GM10847 (cell line): Measurements from ENCODE around the gene BTBD2.

Source experiments
- POLR2A ChIP-seq: IDR thresholded peaks from 2 replicates; pipeline ENCODE4 v1.6.1; 2011; ENCODE audit not compliant: insufficient read length; ENCODE audit errors: extremely low read depth

Gene BTBD2

DNA sequence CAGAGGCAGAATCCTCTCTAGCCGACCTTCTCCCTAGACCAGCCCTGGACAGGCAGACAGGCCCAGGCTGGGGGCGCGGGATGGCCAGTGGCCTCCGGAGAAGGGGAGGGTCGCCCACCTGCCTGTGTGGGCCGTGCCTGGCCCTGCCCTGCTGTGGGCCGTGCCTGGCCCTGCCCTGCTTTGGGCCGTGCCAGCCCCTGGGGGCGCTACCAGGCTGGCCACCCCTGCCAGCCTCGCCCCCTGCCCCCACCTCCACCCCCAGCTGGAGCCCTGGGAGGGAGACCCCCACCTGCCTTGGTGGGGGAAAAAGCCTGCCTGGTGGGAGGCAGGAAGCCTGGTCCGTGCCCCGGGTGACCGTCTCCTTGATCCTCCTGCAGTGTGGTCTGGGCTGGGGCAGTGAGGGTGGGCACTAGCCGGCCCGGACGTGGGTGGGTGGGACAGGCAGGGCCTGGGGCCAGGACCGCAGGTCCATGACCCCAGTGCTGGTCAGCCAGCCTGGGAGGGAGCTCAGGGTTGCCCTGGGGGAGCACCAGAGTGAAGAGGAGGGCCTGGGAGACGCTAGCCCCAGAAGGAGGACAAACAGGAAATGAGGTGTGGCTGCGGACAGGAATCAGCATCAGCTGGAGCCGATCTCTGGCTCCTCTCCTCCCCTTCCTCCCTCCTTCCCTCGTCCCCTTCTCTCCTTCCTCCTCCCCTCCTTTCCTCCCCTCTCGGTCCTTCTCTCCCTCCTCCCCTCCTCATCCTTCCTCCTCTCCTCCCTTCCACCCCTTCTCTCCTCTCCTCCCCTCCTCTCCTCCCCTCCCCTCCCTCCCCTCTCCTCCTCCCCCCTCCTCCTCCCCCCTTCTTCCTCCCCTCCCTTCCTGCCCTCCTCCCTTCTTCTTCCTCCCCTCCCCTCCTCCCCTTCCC is 40.7 kb upstream of the BTBD2 start:
- peak; percentile 15 for TF ChIP-seq POLR2A

DNA sequence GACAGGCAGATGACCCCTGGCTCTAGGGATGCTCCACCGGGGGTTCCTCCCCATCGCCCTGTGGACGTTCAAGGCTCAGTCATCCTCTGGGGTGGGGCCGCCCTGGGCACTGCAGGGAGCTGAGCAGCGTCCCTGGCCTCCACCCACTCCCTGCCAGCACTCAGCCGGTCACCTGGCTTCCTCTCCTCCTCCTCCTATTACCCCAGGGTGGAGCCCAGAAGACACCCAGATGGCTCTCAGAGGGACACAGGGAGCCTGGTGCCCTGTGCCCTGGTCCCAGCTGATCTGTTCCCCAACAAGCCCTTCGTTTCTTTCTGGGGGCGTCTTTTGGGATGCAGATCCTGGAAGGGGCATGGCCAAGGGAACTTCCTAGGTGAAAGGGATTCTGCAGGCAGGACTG is 39.2 kb upstream of the BTBD2 start:
- TF ChIP-seq POLR2A: no peak

DNA sequence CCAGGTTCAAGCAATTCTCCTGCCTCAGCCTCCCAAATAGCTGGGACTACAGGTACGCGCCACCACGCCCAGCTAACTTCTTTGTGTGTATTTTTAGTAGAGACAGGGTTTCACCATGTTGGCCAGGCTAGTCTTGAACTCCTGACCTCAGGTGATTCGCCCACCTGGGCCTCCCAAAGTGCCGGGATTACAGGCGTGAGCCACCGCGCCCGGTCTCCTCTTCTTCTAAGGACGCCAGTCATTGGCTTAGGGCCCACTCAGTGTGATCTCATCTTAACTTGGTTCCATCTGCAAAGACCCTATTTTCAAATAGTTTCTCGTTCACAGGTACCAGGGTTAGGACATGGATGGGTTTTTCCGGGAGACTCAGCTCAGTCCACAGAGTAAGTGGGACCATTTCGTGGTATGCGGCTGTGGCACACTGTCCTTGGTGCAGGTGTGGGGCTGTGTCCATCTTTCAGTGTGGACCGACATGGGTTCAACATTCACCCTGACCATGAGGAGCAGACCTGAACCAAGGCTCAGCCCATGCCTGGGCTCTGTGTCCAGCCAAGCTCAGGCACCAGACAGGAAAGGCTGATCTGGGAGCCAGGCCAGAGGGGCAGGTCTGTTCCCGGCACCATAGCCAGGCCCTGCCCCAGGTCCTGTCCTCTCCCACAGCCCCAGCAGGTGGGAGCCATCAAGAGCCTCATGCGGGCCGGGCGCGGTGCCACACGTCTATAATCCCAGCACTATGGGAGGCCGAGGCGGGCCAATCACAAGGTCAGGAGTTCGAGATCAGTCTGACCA is 38.3 kb upstream of the BTBD2 start:
- no peak for TF ChIP-seq POLR2A

DNA sequence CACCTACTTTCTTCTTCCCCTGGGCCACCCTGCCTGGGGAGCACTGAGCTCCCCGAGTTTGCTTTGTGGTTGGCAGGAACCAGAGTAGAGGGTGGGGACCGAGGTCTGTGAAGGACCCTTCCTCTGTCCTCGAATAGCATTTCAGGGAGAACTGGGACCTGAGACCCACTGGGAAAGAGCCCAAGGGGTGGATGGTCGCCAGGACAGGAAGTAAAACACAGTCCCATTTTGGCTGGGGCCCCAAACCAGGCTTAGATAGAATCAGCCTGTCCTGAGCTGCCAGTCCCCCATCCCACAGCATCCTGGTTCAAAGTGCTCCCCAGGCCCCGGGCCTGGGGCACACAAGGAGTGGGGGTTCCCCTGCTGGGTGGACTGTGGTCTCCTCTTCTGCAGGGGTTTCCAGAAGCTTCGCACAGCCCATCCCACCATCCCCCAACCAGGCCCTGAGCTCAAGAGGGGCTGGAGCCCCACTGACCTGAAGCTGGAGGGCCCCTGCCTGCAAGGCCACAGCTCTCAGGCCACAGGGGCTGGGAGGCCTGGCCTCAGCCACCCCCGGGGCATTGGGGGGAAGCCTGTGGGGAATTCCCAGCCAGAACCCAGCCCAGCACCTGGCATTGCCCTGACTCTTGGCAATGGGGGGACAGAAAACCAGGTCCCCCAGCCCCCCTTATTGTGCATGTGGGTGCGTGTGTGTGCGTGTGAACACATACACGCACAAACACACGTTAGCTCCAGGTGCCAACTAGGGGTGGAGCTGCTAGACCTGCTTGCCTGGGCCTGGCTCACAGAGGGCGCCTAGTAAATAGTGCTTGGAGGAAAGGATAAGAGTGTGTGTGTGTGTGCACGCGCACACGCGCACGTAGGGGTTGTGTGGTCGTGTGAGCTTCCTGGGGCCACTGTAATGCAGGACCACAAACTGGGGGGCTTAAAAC is 36.5 kb upstream of the BTBD2 start:
- no peak for TF ChIP-seq POLR2A

DNA sequence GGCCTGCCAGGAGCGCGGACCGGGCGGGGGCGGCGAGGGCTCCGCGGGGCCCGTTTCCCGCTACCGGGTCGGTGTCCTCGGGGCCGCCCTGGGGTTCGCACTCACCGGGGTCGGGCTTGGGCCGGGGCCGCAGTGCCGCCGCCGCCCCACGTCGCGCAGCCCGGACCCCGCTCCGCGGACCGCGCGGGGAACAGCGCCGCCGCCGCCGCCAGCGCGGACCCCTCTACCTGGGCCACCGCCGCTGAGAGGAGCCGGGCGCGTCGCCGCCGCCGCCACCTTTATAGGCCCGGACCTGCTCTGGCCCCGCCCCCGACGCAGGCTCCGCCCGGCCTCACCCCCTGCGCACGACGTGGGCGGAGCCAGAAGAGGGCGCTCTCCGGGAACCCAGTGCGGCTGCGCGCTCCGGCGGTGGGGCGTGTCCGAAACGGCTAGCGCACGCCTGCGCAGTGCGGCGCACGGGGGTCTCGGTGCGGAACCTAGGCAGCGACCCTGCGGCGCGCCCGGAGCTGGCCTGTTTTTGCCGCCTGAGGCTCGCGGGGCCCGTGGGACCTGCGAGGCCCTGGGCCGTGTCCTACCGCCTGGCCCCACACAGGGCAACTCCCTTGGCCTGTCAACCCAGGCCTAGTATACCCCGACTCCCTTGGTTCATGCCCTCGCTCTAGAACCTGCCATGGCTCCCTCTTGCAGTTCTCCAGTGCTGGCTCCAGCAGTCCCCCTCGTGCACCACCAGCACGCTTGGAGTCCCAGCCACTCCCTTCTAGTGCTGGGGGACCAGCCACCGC is 35.7 kb upstream of the BTBD2 start, which contains the start of gene MKNK2:
Gene MKNK2, minus strand, starts transcription at position 254 of the 782 bp plus-strand sequence. CDS start 393 bp downstream, outside the sequence.
- TF ChIP-seq POLR2A: peak; percentile 100

DNA sequence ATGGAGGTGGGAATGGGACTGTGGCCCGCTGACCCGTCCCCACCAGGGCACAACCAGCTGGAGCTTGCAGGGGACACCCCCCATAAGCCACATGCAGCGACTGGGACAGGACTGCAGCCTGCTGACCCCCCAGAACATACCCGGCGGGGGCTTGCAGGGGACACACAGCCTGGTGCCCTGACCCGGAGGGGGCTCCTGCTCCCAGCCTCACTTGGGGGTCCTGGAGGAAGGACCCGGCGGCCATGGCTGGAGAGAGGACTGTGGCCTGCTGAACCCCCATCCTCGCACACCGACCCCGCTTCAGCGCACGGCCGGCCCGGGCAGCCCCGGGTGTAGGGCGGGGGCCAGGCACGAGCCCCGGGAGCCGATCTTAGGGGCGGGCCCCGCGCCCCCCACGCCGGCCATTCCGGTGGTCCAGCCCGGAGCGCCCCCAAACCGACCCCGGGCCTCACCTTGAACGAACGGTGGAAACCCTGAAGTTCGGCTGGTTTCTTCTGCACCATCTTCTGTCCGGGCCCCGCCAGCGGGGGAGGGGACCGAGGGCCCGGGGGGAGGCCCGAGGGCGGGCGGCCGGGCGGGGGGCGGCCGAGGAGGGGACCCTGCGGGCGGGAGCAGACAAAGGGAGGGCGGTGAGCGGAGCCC is 35.0 kb upstream of the BTBD2 start:
- no peak for TF ChIP-seq POLR2A

DNA sequence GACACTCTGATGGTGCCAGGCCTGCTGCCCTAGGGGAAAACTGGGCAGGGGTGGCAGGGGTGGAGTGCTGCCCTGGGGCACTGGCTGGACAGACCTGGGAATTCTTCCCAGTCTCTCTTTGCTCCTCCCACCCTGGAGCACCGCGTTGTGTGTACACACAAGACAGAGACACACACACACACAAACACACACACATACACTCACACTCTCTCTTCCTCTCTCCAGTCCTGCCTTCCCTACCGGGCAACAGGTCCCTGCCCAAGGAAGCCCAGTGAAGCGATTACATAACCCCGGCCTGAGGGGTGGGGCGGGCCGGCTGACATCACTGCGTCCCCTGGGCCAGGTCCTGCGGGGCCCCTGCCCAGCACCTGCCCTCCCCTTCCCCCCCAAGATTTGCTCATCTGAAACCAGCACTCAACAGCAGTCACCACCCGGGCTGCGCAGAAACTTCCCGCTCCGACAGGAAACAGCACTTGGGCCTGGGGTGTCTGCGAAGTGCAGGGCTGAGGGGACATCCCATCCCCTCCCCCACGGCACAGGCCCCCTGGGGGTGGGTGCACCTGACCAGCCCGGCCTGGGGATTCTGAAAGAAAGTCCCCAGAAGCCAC is 34.3 kb upstream of the BTBD2 start:
- no peak for TF ChIP-seq POLR2A

DNA sequence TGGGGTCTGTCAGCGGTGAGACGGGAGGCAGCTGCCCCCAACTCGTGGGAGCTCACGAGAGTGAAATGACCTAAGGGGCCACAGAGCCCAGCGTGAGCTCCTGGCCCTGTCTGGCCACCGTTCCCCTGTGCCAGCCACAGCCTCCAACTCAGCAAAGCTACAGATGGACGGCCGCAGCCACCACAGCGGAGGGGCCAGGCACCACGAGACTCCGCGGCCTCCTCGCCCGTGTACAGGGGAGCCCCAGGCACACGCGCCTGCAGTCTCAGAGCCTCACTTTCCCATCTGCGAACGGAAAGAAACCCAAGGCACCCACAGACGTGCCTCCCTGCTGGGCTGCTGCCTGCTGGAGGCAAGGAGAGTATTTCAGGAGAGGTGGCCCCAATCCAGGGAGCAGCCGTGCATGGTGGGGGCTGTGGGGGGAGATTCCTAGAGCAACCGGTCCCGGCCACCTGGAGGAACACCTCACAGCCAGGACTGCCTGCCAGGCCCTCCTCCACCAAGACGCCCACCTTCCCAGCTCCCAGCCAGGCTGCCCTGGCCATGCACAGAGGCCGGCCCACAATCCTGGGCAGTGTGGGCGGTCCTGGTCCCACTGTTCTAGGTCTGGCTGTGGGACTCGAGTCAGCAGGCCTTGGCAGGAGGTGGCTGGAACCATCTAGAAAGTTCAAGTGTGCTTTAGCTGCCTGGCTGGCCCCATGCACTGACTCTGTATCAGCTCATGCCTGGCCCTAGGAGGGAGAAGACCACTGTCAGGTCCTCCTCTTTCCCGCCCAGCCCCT is 33.6 kb upstream of the BTBD2 start:
- TF ChIP-seq POLR2A: no peak

DNA sequence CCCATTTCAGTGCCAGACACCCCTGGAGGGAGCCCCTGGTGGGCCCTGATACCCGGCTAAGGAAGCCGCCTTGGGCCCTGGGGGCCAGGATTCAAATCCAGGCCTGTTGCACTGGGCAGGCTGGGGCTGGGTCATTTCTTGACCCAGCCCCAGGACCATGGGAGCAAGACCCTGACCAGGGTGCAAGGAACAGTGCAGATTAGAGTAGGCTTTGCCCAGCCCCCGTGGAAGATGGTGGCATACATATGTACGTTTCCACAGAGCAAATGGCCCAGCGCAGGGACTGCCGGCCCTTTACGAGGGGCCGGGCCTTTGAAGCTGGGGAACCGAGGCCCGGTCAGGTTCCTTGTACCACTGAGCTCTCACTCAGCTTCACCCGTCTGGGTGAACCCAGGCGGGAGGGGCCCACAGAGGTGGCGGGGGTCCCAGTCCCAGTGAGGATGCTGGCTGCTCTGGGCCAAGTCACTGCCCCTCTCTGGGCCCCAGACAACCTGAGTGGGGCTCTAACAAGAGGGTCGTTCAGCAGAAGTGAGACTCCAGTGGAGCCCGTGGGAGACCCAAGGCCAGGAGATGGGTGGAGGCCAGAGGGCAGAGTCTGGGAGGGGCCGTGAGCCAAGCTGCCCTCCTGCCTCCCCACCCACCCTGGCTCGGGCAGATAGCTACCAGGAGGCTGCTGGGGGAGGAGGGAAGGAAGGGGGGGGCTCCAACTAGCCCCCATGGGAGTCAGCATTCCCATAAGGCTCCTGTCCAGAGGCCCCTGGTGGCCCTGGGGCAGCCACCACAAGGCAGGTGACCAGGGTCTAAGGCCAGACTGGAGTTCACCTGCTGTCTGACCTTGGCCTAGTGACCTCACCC is 32.8 kb upstream of the BTBD2 start:
- no peak for TF ChIP-seq POLR2A

DNA sequence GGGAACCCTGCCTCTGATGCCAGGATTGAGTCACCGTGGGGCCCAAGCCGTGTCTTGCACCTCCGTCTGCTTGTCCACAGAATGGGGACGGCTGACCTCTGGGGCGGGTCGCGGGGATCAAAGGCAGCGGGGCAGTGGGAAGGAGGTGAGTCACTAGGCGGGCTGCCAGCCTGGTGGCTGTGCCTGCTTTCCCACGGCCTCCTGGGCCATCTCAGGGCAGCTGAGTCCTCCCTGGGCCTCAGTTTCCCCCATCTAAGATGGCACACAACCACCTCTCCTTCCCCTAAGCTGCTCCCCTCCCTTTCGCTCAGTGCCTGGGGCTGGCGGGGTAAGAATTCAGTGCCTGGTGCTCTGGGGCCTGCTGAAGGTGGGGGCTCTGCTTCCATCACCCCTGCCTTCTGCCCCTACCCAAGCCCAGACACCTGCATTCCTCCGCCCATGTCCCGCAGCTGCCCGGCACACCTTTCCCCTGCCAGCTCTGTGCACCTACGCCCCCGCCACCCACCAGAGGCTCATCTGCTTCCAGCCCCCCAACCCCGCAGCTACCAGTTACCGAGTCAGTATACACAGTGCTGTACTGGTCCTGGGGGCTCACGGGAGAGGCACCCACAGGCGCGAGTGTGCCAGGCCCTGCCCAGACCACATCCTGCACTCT is 32.1 kb upstream of the BTBD2 start:
- TF ChIP-seq POLR2A: no peak

DNA sequence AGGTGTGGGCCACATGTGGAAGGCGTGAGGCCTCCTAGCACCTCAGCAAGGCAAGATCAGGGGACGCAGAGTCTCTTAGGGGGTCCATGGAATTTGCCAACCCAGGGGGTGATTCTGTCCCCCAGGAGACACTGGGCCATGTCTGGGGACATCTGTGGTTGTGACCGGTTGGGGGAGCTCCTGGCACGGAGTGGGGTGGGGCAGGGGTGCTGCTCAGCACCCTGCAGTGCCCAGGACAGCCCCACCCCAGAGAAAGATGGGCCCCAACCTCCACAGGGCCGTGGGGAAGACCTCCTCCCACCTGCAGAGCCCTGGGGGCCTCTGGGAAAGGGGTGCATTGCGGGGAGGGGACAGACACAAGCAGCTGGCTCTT is 31.5 kb upstream of the BTBD2 start:
- no peak for TF ChIP-seq POLR2A
